C4-2B (cell line): ENCODE data around the gene C1S.

Source experiments
- ZFX ChIP-seq: fragments of 450-650 bp; IDR thresholded peaks from 2 replicates; pipeline ENCODE4 v1.6.1; 2017
- TF ChIP-seq, protein P1 (sequence below): fragments of 450-650 bp; conservative IDR thresholded peaks from 2 replicates; pipeline ENCODE4 v1.5.1; 2017; ENCODE audit warnings: mild to moderate bottlenecking

- TF ChIP-seq, protein P1, sequence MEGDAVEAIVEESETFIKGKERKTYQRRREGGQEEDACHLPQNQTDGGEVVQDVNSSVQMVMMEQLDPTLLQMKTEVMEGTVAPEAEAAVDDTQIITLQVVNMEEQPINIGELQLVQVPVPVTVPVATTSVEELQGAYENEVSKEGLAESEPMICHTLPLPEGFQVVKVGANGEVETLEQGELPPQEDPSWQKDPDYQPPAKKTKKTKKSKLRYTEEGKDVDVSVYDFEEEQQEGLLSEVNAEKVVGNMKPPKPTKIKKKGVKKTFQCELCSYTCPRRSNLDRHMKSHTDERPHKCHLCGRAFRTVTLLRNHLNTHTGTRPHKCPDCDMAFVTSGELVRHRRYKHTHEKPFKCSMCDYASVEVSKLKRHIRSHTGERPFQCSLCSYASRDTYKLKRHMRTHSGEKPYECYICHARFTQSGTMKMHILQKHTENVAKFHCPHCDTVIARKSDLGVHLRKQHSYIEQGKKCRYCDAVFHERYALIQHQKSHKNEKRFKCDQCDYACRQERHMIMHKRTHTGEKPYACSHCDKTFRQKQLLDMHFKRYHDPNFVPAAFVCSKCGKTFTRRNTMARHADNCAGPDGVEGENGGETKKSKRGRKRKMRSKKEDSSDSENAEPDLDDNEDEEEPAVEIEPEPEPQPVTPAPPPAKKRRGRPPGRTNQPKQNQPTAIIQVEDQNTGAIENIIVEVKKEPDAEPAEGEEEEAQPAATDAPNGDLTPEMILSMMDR, result no peak
- TF ChIP-seq ZFX, result no peak
These were observed 27.5 kb upstream of the C1S start for GRCh38 chr12:7032990-7033389.
